HG02678 (cell line): ENCODE data around the gene IL1R2.
"Not testable (repeated sequence)": the region's sequence is repeated elsewhere in the genome, so short reads cannot be mapped to it uniquely, and the experiment has no call there.

Experiments
- ATAC-seq: cut with Tn5 transposase; IDR thresholded peaks from one replicate; pipeline ENCODE4 v1.9.1; 2021; ENCODE audit warnings: mild to moderate bottlenecking, moderate library complexity; ENCODE audit not compliant: unreplicated experiment

The IL1R2 gene

DNA sequence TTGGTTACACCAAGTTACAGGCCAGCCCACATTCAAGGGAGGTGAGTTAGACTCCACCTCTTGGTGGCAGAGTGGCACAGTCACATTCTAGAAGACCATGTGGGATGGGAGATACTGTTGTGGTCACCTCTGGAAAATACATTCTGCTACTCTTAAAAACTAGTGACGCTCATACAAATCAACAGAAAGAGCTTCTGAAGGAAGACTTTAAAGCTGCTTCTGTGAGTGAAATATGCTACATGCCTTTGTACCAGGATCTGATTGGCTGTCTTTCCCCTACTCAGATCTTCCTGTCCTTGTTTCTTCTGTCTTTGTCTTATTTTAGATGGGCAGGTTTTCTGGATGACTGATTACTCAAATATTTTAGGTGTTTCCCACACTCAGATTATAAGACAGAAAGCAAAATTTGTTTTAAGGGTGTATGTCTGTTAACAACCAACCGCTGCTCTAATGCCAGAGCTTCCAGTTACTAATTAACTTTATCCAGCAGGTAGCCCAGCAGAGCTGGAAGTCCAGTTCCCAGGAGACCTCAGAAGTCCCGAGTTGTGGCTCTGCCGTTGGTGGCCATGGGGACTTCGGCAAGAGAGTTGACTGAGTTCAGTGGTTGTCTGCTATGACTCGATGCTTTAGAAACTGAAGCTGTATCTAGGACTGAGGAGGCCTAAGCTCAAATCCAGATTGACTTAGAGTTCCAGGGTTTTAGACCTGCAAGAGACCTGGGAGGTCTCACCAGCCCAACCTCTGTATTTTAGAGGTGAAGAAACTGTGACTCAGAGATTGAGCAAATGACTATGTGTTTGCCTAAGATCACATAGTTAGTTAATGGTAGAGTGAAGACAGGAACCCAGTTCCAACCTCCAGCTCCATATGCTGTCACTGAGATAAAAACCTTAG, 7.4 kb downstream of the IL1R2 start:
- peak; percentile 55 for ATAC-seq

GRCh38 chr2:102000012-102000411, 8.3 kb downstream of the IL1R2 start:
- ATAC-seq = no peak

DNA sequence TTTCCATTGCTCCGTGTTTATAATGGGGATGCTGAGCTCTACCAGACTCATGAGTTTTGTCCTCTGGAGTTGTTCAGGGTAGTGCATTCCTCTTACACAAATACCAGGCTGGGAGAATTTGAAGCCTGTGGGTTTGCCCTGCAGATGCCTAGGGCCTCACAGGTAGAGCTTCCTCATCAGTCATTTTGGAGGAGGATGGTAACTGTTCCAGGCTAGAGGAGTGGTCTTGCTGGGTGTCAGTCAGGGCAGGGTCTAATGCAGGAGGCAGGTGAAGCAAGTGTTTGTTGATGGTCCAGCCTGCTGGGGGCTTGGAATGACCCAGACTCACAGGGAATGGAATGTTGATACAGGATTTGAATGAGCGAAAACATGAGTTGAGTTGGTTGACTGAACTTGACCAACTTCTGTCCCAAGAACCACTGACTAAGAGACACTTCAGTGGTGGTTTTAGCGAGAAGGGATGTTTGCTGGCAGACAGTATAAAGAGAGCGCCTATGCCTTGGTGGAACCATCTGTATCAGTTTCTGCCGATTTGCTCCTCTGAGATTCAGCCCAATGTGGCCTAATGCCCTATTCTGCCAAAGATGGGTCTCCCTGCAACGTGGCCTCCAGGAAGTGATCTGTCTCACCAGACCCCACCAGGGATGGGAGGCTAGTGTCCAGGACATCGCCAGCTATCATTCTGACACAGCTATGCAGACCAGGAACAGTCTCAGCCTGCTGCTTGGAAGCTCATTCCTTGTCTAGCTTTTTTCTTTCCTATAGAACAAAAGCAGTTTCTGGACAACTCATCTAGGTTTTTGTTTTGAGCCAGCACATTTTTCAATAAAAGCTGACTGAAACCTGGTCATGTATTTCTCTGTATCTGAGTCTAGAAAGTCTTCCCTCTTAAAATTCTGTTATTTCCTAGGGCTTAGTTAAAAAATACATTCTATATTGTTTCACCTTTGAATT, 9.3 kb downstream of the IL1R2 start:
- no peak for ATAC-seq

DNA sequence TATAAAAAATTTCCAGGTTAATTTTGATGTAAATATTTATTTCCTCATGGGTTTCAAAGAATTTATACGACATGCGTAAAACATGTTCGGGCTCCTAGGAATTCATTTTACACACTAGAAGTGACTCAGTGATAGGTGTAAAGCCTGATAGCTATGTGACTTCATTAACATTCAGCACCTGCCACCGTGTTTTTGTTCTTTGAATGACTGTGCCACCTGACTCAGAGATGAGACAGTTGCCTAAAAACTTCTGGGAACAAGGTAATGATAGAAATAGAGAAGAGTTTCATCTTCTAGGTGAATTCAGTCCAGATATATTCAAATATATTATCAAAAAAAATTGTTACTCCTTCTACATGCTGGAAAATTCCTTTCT, 10.0 kb downstream of the IL1R2 start:
- ATAC-seq = no peak

DNA sequence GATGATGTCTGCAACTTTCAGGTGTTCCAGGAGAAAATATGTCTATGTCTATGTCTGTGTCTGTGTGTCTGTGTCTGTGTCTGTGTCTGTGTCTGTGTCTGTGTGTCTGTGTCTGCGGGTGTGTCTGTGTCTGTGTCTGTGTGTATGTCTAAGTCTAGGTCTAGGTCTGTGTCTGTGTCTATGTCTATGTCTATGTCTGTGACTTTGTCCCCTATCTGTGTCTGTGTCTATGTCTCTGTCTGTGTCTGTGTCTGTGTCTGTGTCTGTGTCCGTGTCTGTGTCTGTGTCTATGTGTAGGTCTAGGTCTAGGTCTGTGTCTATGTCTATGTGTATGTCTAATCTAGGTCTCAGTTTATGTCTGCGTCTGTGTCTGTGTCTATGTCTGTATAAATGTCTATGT, 10.5 kb downstream of the IL1R2 start:
- ATAC-seq = no peak

GRCh38 chr2:102002909-102003308, 11.1 kb downstream of the IL1R2 start:
- not testable (repeated sequence) for ATAC-seq

GRCh38 chr2:102003696-102004095, 11.9 kb downstream of the IL1R2 start:
- no peak for ATAC-seq

DNA sequence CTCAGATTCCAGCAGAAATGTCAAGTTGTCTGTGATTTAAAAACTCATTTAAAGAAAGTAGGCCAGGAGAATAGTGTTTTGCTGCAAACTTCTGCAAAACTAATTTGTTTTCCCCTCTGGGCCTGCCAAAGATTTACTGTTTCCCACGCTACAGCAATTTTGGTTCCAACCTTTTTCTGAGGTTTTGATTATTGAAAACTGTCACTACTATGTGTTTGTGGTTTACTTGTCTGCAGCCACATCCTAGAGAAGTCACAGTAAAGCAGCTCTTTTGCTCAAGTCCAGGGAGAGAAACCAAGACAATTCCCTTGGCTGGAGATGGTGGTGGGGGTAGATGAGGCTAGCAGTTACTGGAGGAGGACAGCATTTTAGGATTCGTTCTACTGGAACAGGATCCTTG, 12.8 kb downstream of the IL1R2 start:
- ATAC-seq = no peak

GRCh38 chr2:102005449-102005848, 13.7 kb downstream of the IL1R2 start:
- ATAC-seq = no peak

- peak; percentile 76 for ATAC-seq
Observed at GRCh38 chr2:102005989-102006885, 14.5 kb downstream of the IL1R2 start.

DNA sequence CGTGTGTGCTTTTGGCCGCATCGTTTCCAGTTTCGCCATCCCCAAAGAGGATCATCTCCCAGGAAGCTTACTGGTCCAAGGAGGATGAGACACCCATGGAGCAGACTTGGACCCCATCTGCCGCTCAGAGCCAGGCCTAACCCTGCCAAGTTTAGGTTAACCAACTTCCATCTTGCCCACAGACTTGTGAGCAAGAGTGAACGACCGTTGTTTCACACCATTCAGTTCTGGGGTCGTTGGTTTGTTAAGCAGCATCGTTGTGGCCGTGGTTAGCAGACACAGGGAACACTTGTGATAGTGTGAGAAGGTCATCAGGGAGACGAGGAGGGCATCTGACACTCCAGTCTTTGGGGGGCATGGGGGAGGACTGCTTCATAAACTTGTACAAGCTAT, 15.1 kb downstream of the IL1R2 start:
- no peak for ATAC-seq

DNA sequence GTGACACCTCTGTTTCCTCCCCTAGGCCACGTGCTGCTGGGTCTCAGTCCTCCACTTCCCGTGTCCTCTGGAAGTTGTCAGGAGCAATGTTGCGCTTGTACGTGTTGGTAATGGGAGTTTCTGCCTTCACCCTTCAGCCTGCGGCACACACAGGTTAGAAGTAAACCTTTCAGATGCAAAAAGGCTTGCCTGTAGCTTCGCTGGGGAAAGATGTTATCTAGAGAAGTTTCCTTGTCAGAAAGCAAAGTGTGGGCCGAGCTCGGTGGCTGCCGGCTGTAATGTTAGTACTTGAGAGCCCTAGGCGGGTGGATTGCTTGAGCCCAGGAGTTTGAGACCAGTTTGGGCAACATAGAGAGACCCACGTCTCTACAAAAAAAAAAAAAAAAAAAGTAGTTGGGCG, 16.7 kb downstream of the IL1R2 start:
- ATAC-seq = no peak

DNA sequence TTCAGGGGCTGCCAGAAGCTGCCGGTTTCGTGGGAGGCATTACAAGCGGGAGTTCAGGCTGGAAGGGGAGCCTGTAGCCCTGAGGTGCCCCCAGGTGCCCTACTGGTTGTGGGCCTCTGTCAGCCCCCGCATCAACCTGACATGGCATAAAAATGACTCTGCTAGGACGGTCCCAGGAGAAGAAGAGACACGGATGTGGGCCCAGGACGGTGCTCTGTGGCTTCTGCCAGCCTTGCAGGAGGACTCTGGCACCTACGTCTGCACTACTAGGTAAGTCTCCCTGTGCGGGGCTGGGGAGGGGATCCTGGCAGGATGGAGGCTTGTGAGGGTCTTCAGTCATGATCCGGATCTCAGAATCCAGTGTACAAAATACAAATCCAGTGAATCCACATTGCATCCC, 17.8 kb downstream of the IL1R2 start:
- no peak for ATAC-seq

- no peak for ATAC-seq
Observed at GRCh38 chr2:102010902-102011301, 19.1 kb downstream of the IL1R2 start.

DNA sequence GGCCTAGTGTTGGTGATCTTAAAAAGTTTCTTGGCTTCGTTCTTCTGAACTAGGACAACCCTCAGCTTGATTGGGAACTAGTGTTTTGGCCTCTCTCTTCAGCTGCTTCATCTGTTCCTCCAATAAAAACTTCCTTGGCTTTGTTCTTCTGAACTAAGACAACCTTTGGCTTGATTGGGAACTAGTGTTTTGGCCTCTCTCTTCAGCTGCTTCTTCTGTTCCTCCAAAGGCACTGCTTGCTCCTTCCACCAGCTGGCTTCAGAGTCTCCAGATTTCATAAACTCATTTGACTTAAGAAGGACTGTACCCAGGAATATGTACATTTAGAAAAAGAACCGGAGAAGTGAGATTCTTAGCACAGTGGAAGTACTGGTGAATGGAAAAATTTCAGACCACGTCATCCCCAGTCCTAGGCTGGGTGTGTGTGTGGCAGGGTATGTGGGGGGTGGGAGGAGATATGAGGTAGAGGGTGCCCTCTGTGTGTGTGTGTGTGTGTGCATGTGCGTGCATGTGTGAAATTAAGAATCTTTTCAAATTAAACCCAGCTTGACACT, 20.4 kb downstream of the IL1R2 start:
- no peak for ATAC-seq

GRCh38 chr2:102013206-102014040, 21.7 kb downstream of the IL1R2 start:
- ATAC-seq = no peak

- ATAC-seq = no peak
Observed at GRCh38 chr2:102014041-102014345, 22.2 kb downstream of the IL1R2 start.

DNA sequence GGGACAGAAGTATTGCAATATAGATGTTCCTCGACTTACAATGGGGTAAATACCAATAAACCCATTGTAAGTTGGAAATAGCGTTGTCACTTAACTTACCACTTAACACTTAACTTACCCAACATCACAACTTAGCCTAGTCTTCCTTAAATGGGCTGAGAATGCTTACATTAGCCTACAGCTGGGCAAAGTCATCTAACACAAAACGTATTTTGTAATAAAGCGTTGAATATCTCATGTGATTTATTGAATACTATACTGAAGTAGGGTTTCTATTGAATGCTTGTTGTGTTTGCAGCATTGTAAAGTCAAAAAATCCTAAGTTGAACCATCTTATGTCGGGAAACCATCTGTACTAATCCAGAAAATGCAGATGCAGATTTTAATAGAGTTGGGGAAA, 23.6 kb downstream of the IL1R2 start:
- no peak for ATAC-seq

GRCh38 chr2:102016399-102016955, 24.7 kb downstream of the IL1R2 start:
- ATAC-seq = no peak
